Measurements from ENCODE around the gene TTN.
"Not testable (repeated sequence)": the region's sequence is repeated elsewhere in the genome, so short reads cannot be mapped to it uniquely, and the experiment has no call there.

Gene TTN

GRCh38 chr2:178681081-178681480 lies 126.1 kb downstream of the TTN start:
- DNase-seq (ENCODE audit: low spot score): no peak
- TF ChIP-seq, protein P1, sequence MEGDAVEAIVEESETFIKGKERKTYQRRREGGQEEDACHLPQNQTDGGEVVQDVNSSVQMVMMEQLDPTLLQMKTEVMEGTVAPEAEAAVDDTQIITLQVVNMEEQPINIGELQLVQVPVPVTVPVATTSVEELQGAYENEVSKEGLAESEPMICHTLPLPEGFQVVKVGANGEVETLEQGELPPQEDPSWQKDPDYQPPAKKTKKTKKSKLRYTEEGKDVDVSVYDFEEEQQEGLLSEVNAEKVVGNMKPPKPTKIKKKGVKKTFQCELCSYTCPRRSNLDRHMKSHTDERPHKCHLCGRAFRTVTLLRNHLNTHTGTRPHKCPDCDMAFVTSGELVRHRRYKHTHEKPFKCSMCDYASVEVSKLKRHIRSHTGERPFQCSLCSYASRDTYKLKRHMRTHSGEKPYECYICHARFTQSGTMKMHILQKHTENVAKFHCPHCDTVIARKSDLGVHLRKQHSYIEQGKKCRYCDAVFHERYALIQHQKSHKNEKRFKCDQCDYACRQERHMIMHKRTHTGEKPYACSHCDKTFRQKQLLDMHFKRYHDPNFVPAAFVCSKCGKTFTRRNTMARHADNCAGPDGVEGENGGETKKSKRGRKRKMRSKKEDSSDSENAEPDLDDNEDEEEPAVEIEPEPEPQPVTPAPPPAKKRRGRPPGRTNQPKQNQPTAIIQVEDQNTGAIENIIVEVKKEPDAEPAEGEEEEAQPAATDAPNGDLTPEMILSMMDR (IDR thresholded peaks at IDR 0.05; ENCODE audit: extremely low read depth, missing control alignments): no peak

DNA sequence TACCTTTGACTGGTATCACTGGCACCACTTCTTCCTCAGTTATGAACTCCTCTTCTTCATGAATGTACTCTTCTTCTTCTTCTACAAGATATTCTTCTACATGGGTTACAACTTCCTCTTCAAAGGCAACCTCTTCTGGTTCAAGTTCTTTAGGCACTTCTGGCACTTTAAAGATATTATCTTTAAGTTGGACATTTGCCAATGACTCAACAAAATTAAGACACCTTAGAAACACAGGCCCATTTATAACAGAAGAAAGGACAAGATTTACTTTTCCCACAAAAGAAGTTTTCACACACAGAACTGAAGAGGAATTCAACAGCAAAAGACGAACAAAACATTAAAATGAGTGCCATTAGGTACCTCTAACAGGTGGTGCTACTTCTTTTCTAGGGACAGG lies 127.3 kb downstream of the TTN start:
- TF ChIP-seq, protein P1 (IDR thresholded peaks at IDR 0.05; ENCODE audit: extremely low read depth, missing control alignments): no peak
- DNase-seq (ENCODE audit: low spot score): no peak

DNA sequence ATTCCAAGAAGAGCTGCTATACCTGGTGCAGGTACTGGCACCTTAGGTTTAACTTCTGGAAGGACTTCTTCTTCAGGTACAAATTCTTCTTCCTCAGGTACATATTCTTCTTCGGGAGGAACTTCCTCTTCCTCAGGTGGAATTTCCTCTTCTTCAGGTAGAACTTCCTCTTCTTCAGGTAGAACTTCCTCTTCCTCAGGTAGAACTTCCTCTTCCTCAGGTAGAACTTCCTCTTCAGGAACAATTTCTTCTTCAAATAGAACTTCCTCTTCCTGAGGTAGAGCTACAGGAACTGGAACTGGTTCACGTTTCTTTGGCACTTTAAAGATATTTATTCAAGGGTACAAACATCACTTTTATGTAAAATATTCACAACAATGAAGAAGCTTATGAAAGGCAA lies 129.6 kb downstream of the TTN start:
- DNase-seq (ENCODE audit: low spot score): no peak
- TF ChIP-seq, protein P1 (IDR thresholded peaks at IDR 0.05; ENCODE audit: extremely low read depth, missing control alignments): no peak

- no peak for DNase-seq (ENCODE audit: low spot score)
- TF ChIP-seq, protein P1 (IDR thresholded peaks at IDR 0.05; ENCODE audit: extremely low read depth, missing control alignments): no peak
Observed at GRCh38 chr2:178676046-178676445, 131.2 kb downstream of the TTN start.

GRCh38 chr2:178674122-178674521 lies 133.1 kb downstream of the TTN start:
- TF ChIP-seq, protein P1 (IDR thresholded peaks at IDR 0.05; ENCODE audit: extremely low read depth, missing control alignments): no peak
- no peak for DNase-seq (ENCODE audit: low spot score)

DNA sequence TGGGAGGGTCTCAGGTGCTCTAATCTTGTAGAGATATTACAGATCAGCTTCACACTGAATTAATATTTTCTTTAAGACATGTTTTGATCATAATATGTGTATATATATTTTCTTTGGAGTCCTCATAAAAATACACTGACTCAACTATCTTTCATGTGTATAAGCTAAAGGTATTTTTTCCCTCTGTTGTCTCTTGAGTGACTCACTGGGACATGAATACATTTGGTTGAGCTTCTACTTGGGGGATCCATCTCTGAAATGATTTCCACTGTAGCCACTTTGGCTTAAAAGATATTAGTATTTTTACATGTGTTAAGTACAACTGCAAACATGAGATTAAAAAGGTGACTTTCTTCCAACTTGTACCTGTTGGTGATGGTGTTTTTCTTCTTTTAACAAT lies 140.8 kb downstream of the TTN start:
- TF ChIP-seq, protein P1 (IDR thresholded peaks at IDR 0.05; ENCODE audit: extremely low read depth, missing control alignments): no peak
- DNase-seq (ENCODE audit: low spot score): no peak

DNA sequence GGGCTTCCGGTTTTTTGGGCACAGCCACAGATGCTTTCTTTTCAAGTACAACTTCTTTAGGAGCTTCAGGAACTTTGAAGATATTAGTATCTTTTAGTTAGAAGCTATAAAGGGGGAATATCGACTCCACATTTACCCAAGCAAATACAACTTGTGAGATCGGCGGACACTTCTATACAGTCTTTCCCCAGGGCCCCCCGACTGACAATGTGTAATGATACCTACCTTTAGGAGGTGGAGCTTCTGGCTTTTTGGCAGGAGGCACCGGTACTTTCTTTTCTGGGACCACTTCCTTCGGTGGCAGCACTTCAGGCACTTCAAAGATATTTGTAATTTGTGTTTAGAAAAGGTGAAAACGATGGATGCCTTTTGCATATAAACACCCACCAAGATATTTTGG lies 148.7 kb downstream of the TTN start:
- DNase-seq (ENCODE audit: low spot score): not testable (repeated sequence)

GRCh38 chr2:178650554-178650953 lies 156.7 kb downstream of the TTN start:
- no peak for DNase-seq (ENCODE audit: low spot score)
- TF ChIP-seq, protein P1 (IDR thresholded peaks at IDR 0.05; ENCODE audit: extremely low read depth, missing control alignments): no peak
